Measurements from ENCODE around the gene MGAT5. TPM values are rescaled to one million over a fixed set of nuclear protein-coding genes. Genes with fewer than 3 reads are reported as not detected.

Gene MGAT5
- total RNA-seq, 1 donor from 2014 or later, result 54.4 TPM

DNA sequence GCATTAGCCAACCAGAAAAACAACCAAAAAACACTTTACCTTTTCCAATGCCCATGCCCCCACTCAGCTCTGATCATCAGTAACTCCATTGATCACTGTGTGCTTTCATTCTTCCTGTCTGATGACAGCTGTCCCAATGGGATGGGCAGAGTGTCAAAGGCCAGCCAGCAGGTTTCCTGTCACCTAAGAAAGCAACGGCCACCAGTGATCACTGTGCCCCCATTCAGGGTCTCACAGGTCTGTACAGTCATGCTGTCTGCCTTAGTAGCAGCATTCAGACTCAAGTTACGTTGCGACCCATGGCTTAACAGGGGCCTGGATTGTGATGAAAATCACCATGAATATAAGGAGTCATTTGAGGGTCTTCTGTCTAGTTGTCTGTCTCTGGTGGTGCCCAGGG is 184.5 kb downstream of the MGAT5 start:
- DNase-seq, result no peak
- TF ChIP-seq, protein P1, sequence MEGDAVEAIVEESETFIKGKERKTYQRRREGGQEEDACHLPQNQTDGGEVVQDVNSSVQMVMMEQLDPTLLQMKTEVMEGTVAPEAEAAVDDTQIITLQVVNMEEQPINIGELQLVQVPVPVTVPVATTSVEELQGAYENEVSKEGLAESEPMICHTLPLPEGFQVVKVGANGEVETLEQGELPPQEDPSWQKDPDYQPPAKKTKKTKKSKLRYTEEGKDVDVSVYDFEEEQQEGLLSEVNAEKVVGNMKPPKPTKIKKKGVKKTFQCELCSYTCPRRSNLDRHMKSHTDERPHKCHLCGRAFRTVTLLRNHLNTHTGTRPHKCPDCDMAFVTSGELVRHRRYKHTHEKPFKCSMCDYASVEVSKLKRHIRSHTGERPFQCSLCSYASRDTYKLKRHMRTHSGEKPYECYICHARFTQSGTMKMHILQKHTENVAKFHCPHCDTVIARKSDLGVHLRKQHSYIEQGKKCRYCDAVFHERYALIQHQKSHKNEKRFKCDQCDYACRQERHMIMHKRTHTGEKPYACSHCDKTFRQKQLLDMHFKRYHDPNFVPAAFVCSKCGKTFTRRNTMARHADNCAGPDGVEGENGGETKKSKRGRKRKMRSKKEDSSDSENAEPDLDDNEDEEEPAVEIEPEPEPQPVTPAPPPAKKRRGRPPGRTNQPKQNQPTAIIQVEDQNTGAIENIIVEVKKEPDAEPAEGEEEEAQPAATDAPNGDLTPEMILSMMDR (IDR thresholded peaks at IDR 0.05), result no peak
- H3K27me3 ChIP-seq, result no peaks in the 10 kb centered on the region
- H3K36me3 ChIP-seq, result peaks cover 21% of the 10 kb centered on the region
- H3K4me3 ChIP-seq, result no peak overlapping the region
- H3K27ac ChIP-seq, result no peak overlapping the region
- intact Hi-C loops (cut with DNase I), result no loop called here
- ATAC-seq, result no peak
- H3K9me3 ChIP-seq, result no peaks in the 10 kb centered on the region
- H3K4me1 ChIP-seq, result no peaks in the 10 kb centered on the region

DNA sequence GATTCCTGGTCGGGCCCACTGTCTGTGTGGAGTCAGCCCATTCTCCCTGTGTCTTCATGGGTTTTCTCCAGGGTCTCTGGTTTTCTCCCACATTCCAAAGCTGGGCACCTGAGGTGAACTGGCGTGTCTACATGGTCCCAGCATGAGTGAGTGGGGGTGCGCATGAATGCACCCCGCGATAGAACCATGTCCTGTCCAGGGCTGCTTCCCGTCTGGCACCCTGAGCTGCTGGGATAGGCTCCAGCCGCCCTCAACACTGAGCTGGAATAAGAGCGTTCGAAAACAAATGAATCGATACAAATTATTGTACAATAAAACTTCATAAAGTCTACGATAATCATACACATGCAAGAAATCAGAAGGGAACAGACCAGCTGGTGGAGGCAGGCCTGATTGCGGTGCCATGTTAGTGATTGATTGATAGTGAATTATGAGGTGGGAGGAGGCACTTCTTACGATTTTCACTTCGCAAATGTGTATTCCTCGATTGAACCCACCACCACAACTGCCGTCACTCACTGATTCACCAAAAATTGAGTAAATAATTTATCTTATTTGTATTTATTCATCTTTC is 186.6 kb downstream of the MGAT5 start:
- DNase-seq (no peak), ATAC-seq (no peak)
- intact Hi-C loops (cut with DNase I), result no loop called here
- Histone ChIP-seq H3K27me3 (no peaks in the 10 kb centered on the region), H3K9me3 (no peaks in the 10 kb centered on the region), H3K36me3 (peaks cover 24% of the 10 kb centered on the region), H3K4me3 (no peak overlapping the region), H3K27ac (no peak overlapping the region), H3K4me1 (no peaks in the 10 kb centered on the region)
- TF ChIP-seq, protein P1 (IDR thresholded peaks at IDR 0.05), result no peak

DNA sequence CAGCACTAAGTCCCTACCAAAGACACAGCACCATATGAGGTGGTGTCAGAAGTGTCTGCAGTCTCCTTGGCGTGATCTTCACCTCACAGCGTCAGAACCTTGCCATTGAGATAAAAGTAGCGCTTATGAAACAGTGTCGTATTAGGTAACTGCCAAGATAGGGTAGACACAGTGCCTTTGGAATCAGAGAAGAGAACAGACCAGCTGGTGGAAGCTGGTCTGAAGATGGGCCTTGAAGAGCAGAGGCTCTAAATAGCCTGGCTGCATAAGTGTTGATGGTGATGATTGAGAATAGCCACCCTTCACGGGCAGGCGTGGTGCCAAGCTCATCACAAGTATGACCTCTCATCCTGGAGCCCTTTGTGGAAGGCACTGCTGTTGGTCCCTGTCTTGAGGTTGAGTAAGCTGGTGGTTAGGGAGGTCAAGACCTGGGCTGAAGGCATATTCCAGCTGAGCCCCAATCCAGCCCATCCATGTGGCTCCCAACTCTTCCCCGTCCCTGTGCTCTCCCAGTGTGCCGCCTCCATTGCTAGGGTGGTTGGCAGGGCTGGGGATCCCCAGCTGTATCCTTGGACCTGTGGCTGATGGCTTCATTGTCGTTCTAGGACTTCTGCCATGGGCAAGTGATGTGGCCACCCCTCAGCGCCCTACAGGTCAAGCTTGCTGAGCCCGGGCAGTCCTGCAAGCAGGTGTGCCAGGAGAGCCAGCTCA is 187.4 kb downstream of the MGAT5 start:
- Histone ChIP-seq H3K9me3 (no peaks in the 10 kb centered on the region), H3K27me3 (no peaks in the 10 kb centered on the region), H3K4me1 (no peaks in the 10 kb centered on the region), H3K4me3 (no peak overlapping the region), H3K27ac (no peak overlapping the region), H3K36me3 (peaks cover 22% of the 10 kb centered on the region)
- TF ChIP-seq, protein P1 (IDR thresholded peaks at IDR 0.05), result no peak
- DNase-seq (no peak), ATAC-seq (no peak)
- intact Hi-C loops (cut with DNase I), result no loop called here

DNA sequence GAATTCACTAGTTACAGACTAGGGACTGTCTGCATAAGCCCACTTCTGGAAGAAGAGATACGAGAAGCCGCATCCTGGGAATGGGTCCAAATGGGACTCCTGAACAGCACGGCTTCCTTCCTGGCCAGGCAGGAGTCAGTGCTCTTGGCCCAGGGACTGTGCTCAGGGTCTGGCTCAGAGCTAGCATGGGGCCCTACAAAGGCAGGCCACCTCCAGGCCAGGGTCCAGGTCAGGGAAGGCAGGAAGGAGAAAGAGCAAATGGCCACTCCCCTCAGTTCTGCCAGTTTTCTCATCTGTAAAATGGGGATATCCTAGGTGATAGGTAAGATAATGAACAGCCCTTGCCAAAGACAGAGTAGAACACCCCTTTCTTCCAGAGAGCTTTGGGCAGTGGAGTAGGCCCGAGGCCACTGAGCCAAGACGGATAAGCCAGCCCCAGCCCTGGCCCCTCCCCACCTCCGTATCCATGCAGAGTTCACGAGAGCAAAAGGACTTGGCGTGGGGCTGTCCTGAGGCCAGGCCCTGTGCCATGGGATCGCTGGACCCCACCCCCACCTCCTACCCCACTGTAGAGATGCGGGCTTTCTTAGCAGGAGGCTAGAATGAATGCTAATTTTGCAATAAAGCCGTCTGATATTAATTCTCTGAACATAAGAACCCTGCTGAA is 190.1 kb downstream of the MGAT5 start:
- intact Hi-C loops (cut with DNase I), result no loop called here

DNA sequence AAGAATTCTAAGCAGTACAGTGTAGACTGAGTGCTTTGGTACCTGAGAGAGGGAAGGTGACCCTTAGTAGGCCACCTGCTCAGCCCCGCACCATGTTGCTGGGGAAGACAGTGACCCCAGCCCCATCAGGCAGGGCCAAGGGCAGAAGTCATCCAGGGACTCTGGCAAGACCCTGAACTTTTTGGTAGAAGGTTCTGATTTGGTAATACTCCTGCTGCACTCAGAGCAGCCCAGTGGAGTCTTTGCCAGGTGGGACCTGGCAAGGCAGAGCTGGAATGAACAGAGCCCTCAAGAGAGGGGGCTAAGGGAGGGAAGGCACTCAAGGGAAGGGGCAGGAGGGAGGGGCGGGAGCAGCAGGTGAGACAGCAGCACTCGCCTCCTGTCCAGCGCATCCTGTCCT is 191.2 kb downstream of the MGAT5 start:
- Histone ChIP-seq H3K9me3 (no peaks in the 10 kb centered on the region), H3K36me3 (peaks cover 16% of the 10 kb centered on the region), H3K27ac (no peak overlapping the region), H3K4me1 (no peaks in the 10 kb centered on the region), H3K27me3 (no peaks in the 10 kb centered on the region), H3K4me3 (no peak overlapping the region)
- TF ChIP-seq, protein P1 (IDR thresholded peaks at IDR 0.05), result no peak
- DNase-seq (no peak), ATAC-seq (no peak)
- intact Hi-C loops (cut with DNase I), result no loop called here

More for the DNA sequence above, 190.1 kb downstream of the MGAT5 start:
- Histone ChIP-seq H3K4me1 (no peaks in the 10 kb centered on the region), H3K27me3 (no peaks in the 10 kb centered on the region), H3K36me3 (peaks cover 16% of the 10 kb centered on the region), H3K27ac (no peak overlapping the region), H3K4me3 (no peak overlapping the region), H3K9me3 (no peaks in the 10 kb centered on the region)
- TF ChIP-seq, protein P1 (IDR thresholded peaks at IDR 0.05), result no peak
- ATAC-seq (no peak), DNase-seq (no peak)

All from upper lobe of right lung (tissue), 1 donor.